HG02610 (cell line): ENCODE measurements around the gene NFIA.
A peak's percentile ranks its signal among the peaks of the same experiment; 100 is the strongest.

Source experiments
- ATAC-seq: cut with Tn5 transposase; IDR thresholded peaks from one replicate; pipeline ENCODE4 v1.9.1; 2021; ENCODE audit warnings: mild to moderate bottlenecking, moderate library complexity; ENCODE audit not compliant: unreplicated experiment

The NFIA gene

GRCh38 chr1:61318319-61319125, 236.2 kb downstream of the NFIA start:
- peak; percentile 99 for ATAC-seq

- ATAC-seq = no peak
These were observed 238.2 kb downstream of the NFIA start for GRCh38 chr1:61320575-61320974.

GRCh38 chr1:61322008-61322744, 239.8 kb downstream of the NFIA start:
- no peak for ATAC-seq

- no peak for ATAC-seq
These were observed 240.4 kb downstream of the NFIA start for GRCh38 chr1:61322769-61323168.

GRCh38 chr1:61323681-61324328, 241.4 kb downstream of the NFIA start:
- ATAC-seq = no peak

GRCh38 chr1:61326713-61327112, 244.4 kb downstream of the NFIA start:
- no peak for ATAC-seq

- no peak for ATAC-seq
These were observed 245.1 kb downstream of the NFIA start for GRCh38 chr1:61327436-61327835.

GRCh38 chr1:61329556-61329955, 247.2 kb downstream of the NFIA start:
- no peak for ATAC-seq

GRCh38 chr1:61330018-61330417, 247.7 kb downstream of the NFIA start:
- ATAC-seq = no peak

GRCh38 chr1:61330571-61330970, 248.2 kb downstream of the NFIA start:
- ATAC-seq = no peak

GRCh38 chr1:61332196-61332753, 249.9 kb downstream of the NFIA start:
- peak; percentile 99 for ATAC-seq

- ATAC-seq = peak; percentile 30
These were observed 250.4 kb downstream of the NFIA start for GRCh38 chr1:61332796-61333195.

GRCh38 chr1:61334718-61335589, 252.6 kb downstream of the NFIA start:
- no peak for ATAC-seq

GRCh38 chr1:61337037-61337436, 254.7 kb downstream of the NFIA start:
- ATAC-seq = no peak

GRCh38 chr1:61337441-61337951, 255.1 kb downstream of the NFIA start:
- ATAC-seq = no peak

- ATAC-seq = no peak
These were observed 255.9 kb downstream of the NFIA start for GRCh38 chr1:61337981-61338848.

GRCh38 chr1:61338899-61339298, 256.5 kb downstream of the NFIA start:
- ATAC-seq = no peak

- ATAC-seq = no peak
These were observed 259.1 kb downstream of the NFIA start for GRCh38 chr1:61341426-61341825.

GRCh38 chr1:61343734-61344420, 261.5 kb downstream of the NFIA start:
- ATAC-seq = no peak
